Measurements from ENCODE around the gene CMPK1.
"Not testable (repeated sequence)": the region's sequence is repeated elsewhere in the genome, so short reads cannot be mapped to it uniquely, and the experiment has no call there.

The CMPK1 gene, protein sequence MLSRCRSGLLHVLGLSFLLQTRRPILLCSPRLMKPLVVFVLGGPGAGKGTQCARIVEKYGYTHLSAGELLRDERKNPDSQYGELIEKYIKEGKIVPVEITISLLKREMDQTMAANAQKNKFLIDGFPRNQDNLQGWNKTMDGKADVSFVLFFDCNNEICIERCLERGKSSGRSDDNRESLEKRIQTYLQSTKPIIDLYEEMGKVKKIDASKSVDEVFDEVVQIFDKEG

DNA sequence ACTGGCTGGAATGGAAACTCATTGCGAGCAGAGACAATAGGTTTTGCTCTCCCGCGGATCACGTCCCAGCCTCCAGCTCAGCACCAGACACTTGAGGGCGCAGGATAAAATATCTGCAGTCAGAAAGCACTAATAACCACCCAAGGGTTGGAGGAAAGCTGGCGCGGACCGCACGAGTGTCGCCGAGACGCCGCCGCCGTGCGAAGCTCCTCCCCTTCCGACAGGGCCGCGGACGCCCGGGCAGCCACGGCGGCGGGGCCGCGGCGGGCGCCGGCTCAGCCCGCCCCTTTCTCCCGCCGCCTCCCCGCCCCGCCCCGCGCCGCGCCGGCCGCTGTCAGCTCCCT, at the start of gene CMPK1:
CMPK1 (plus strand) TSS at position 213 of the 344 bp plus-strand sequence. CDS start 156 bp downstream, outside the sequence.
- Histone ChIP-seq H4K20me1 (ENCODE audit: insufficient read depth, low read length, poor library complexity, severe bottlenecking) (peaks cover 21% of the 10 kb centered on the region), H3K36me3 (ENCODE audit: insufficient read depth, low read length) (no peaks in the 10 kb centered on the region), H3K4me1 (ENCODE audit: insufficient read depth, low read length, poor library complexity, severe bottlenecking) (peaks cover 33% of the 10 kb centered on the region), H3K9me2 (replicated peaks; ENCODE audit: low read depth, low read length) (no peaks in the 10 kb centered on the region), H3K4me3 (ENCODE audit: low read length, poor library complexity, severe bottlenecking) (peak within 1 kb of the TSS; percentile 79), H2AFZ (ENCODE audit: low read length) (peak within 1 kb of the TSS; percentile 99), H3K9me3 (ENCODE audit: insufficient read depth, low read depth, low read length) (no peaks in the 10 kb centered on the region), H3F3A (ENCODE audit: low read depth) (0 out of 2 replicates have a peak, but pooled peaks cover 4% of the 10 kb centered on the region), H3K79me2 (ENCODE audit: insufficient read depth, low read length) (peaks cover 52% of the 10 kb centered on the region), H3K27me3 (ENCODE audit: insufficient read depth, low read length, poor library complexity, severe bottlenecking) (no peaks in the 10 kb centered on the region), H3K4me2 (ENCODE audit: low read depth, low read length, poor library complexity, severe bottlenecking) (peak within 1 kb of the TSS; percentile 85), H3K9ac (ENCODE audit: low read depth, low read length, poor library complexity, severe bottlenecking) (peak within 1 kb of the TSS; percentile 93)
- TF ChIP-seq, protein P1, sequence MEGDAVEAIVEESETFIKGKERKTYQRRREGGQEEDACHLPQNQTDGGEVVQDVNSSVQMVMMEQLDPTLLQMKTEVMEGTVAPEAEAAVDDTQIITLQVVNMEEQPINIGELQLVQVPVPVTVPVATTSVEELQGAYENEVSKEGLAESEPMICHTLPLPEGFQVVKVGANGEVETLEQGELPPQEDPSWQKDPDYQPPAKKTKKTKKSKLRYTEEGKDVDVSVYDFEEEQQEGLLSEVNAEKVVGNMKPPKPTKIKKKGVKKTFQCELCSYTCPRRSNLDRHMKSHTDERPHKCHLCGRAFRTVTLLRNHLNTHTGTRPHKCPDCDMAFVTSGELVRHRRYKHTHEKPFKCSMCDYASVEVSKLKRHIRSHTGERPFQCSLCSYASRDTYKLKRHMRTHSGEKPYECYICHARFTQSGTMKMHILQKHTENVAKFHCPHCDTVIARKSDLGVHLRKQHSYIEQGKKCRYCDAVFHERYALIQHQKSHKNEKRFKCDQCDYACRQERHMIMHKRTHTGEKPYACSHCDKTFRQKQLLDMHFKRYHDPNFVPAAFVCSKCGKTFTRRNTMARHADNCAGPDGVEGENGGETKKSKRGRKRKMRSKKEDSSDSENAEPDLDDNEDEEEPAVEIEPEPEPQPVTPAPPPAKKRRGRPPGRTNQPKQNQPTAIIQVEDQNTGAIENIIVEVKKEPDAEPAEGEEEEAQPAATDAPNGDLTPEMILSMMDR (conservative IDR thresholded peaks at IDR 0.05; ENCODE audit: low read length) = peak; percentile 46
- no peak for TF ChIP-seq EZH2phosphoT487 (IDR thresholded peaks at IDR 0.05; ENCODE audit: borderline replicate concordance)

DNA sequence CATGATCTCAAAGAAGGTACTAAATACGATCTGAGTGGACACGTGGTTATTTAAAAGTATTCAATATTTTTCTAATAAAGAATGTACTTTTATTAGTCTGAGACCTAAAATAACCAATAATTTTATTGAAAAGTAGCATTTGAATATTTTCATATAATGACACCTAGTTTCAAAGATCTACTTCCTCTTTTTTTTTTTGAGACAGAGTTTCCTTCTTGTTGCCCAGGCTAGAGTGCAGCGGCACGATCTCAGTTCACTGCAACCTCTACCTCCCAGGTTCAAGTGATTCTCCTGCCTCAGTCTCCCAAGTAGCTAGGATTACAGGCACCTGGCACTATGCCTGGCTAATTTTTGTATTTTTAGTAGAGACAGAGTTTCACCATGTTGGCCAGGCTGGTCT, 45.5 kb upstream of the CMPK1 start:
- H3K4me1 ChIP-seq (ENCODE audit: insufficient read depth, low read length, poor library complexity, severe bottlenecking); H4K20me1 ChIP-seq (ENCODE audit: insufficient read depth, low read length, poor library complexity, severe bottlenecking); H3K9ac ChIP-seq (ENCODE audit: low read depth, low read length, poor library complexity, severe bottlenecking); H3K4me2 ChIP-seq (ENCODE audit: low read depth, low read length, poor library complexity, severe bottlenecking); H3K4me3 ChIP-seq (ENCODE audit: low read length, poor library complexity, severe bottlenecking); H3K9me3 ChIP-seq (ENCODE audit: insufficient read depth, low read depth, low read length); H3K9me2 ChIP-seq (replicated peaks; ENCODE audit: low read depth, low read length); H2AFZ ChIP-seq (ENCODE audit: low read length); H3F3A ChIP-seq (ENCODE audit: low read depth); H3K79me2 ChIP-seq (ENCODE audit: insufficient read depth, low read length); H3K27me3 ChIP-seq (ENCODE audit: insufficient read depth, low read length, poor library complexity, severe bottlenecking): not testable (repeated sequence)
- peaks cover 71% of the 10 kb centered on the region for H3K36me3 ChIP-seq (ENCODE audit: insufficient read depth, low read length)

DNA sequence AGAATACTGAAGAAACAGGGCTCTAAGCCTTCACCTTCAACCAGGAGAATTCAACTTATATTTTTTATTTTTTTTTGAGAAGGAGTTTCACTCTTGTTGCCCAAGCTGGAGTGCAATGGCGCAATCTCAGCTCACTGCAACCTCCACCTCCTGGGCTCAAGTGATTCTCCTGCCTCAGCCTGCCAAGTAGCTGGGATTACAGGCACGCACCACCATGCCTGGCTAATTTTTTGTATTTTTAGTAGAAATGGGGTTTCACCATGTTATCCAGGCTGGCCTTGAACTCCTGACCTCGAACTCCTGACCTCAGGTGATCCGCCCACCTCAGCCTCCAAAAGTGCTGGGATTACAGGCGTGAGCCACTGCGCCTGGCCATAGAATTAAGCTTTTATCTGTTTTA, 38.7 kb upstream of the CMPK1 start:
- H3K9ac ChIP-seq (ENCODE audit: low read depth, low read length, poor library complexity, severe bottlenecking); H2AFZ ChIP-seq (ENCODE audit: low read length): not testable (repeated sequence)

DNA sequence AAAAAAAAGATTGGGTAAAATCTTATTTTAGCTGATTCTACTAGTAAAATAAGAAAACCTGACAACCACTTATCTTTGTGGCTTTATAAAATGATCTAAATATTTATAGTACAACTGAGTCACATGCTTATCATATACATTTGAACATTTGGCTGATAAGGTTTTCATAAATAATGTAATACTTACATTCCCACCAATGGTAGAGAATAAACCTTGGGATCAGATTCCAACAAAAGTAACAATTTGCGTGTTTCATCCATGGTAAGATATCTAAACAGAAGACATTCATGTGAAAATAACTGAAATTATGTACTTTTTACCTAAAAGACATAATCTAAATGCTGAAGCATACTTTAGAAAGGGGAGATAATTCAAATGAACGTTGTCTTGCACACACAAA, 38.0 kb upstream of the CMPK1 start:
- Histone ChIP-seq H3K9ac (ENCODE audit: low read depth, low read length, poor library complexity, severe bottlenecking) (no peak overlapping the region), H2AFZ (ENCODE audit: low read length) (no peak overlapping the region), H3K4me2 (ENCODE audit: low read depth, low read length, poor library complexity, severe bottlenecking) (no peak overlapping the region), H3K27me3 (ENCODE audit: insufficient read depth, low read length, poor library complexity, severe bottlenecking) (no peaks in the 10 kb centered on the region), H3K4me1 (ENCODE audit: insufficient read depth, low read length, poor library complexity, severe bottlenecking) (no peaks in the 10 kb centered on the region), H3K9me2 (replicated peaks; ENCODE audit: low read depth, low read length) (no peaks in the 10 kb centered on the region), H3K4me3 (ENCODE audit: low read length, poor library complexity, severe bottlenecking) (no peak overlapping the region), H3K9me3 (ENCODE audit: insufficient read depth, low read depth, low read length) (no peaks in the 10 kb centered on the region), H3K36me3 (ENCODE audit: insufficient read depth, low read length) (peaks cover 67% of the 10 kb centered on the region), H3K79me2 (ENCODE audit: insufficient read depth, low read length) (0 out of 2 replicates have a peak, but pooled peaks cover 3% of the 10 kb centered on the region), H3F3A (ENCODE audit: low read depth) (no peaks in the 10 kb centered on the region), H4K20me1 (ENCODE audit: insufficient read depth, low read length, poor library complexity, severe bottlenecking) (no peaks in the 10 kb centered on the region)
- TF ChIP-seq, protein P1 (conservative IDR thresholded peaks at IDR 0.05; ENCODE audit: low read length) = no peak
- no peak for TF ChIP-seq EZH2phosphoT487 (IDR thresholded peaks at IDR 0.05; ENCODE audit: borderline replicate concordance)

More for the DNA sequence above, 38.7 kb upstream of the CMPK1 start:
- H3K9me3 ChIP-seq (ENCODE audit: insufficient read depth, low read depth, low read length); H3F3A ChIP-seq (ENCODE audit: low read depth); H3K4me2 ChIP-seq (ENCODE audit: low read depth, low read length, poor library complexity, severe bottlenecking); H3K4me1 ChIP-seq (ENCODE audit: insufficient read depth, low read length, poor library complexity, severe bottlenecking); H3K4me3 ChIP-seq (ENCODE audit: low read length, poor library complexity, severe bottlenecking); H3K9me2 ChIP-seq (replicated peaks; ENCODE audit: low read depth, low read length); H4K20me1 ChIP-seq (ENCODE audit: insufficient read depth, low read length, poor library complexity, severe bottlenecking); H3K79me2 ChIP-seq (ENCODE audit: insufficient read depth, low read length); H3K27me3 ChIP-seq (ENCODE audit: insufficient read depth, low read length, poor library complexity, severe bottlenecking): not testable (repeated sequence)
- peaks cover 62% of the 10 kb centered on the region for H3K36me3 ChIP-seq (ENCODE audit: insufficient read depth, low read length)

Data from Loucy (cell line).